H1 (cell line): Measurements from ENCODE around the gene DOCK3. TPM values are rescaled to one million over a fixed set of nuclear protein-coding genes. Genes with fewer than 3 reads are reported as not detected.

Experiments
- CTCF ChIA-PET: fragments of 300-600 bp; sonication (Branson Sonifier 250); formaldehyde crosslinking; loops from one replicate; lab custom pipeline; 2021; ENCODE audit not compliant: partially characterized antibody; lab: Charles Lee
- POLR2A ChIA-PET: fragments of 300-600 bp; sonication (Branson Sonifier 250); formaldehyde crosslinking; loops from one replicate; lab custom pipeline; 2021; ENCODE audit warnings: inconsistent platforms; ENCODE audit not compliant: partially characterized antibody; lab: Charles Lee
- DNase-seq, 2 experiments: peaks; one replicate each; pipeline versions ENCODE4 v3.0.0 to v3.0.0-alpha.2; 2010 to 2022; ENCODE audit warnings: low spot score in 2 of 2, low read depth in 1 of 2, mixed read lengths in 1 of 2
- FAIRE-seq: peaks from 2 replicates; lab custom pipeline; 2011; peaks lifted over from hg19 to GRCh38; lab: Jason Lieb, UNC
- H2AFZ ChIP-seq: 2 replicates; pipeline ENCODE4 v1.8.1; 2012; ENCODE audit warnings: low read length, inconsistent platforms
- H2AK5ac ChIP-seq: 2 replicates; pipeline ENCODE4 v1.6.1; 2013; ENCODE audit warnings: low read depth, low read length
- H2BK120ac ChIP-seq: replicated peaks from 2 replicates; pipeline ENCODE3; 2013; ENCODE audit warnings: low read depth, low read length, inconsistent platforms
- H2BK12ac ChIP-seq: 2 replicates; pipeline ENCODE4 v1.6.1; 2013; ENCODE audit warnings: low read depth, low read length
- H2BK15ac ChIP-seq: 2 replicates; pipeline ENCODE4 v1.6.1; 2013; ENCODE audit warnings: low read length
- H2BK20ac ChIP-seq: 2 replicates; pipeline ENCODE4 v1.6.1; 2013; ENCODE audit warnings: low read length
- H2BK5ac ChIP-seq: 2 replicates; pipeline ENCODE4 v1.6.1; 2013; ENCODE audit warnings: low read depth, low read length
- H3K14ac ChIP-seq: 2 replicates; pipeline ENCODE4 v1.6.1; 2013; ENCODE audit warnings: inconsistent platforms; ENCODE audit not compliant: insufficient read length
- H3K18ac ChIP-seq: 2 replicates; pipeline ENCODE4 v1.6.1; 2013; ENCODE audit warnings: low read length; ENCODE audit errors: extremely low read depth
- H3K23ac ChIP-seq: 2 replicates; pipeline ENCODE4 v1.6.1; 2013; ENCODE audit warnings: inconsistent platforms; ENCODE audit not compliant: insufficient read length
- H3K23me2 ChIP-seq: 2 replicates; pipeline ENCODE4 v1.6.1; 2013; ENCODE audit warnings: low read depth, low read length
- H3K27ac ChIP-seq: 2 replicates; pipeline ENCODE4 v1.6.1; 2011; ENCODE audit warnings: low read depth, low read length, inconsistent platforms
- H3K27me3 ChIP-seq, 4 experiments: replicated peaks in 1 of 4; 1 replicate in 1 of 4; 2 replicates in 3 of 4; pipeline versions ENCODE4 v1.6.1 to v1.8.1; 2011 to 2013; ENCODE audit warnings: low read length in 3 of 4, mild to moderate bottlenecking in 3 of 4, inconsistent platforms in 2 of 4, mixed read lengths in 2 of 4, moderate library complexity in 1 of 4; ENCODE audit not compliant: control insufficient read depth in 3 of 4, insufficient read depth in 3 of 4; ENCODE audit errors: extremely low read depth in 1 of 4
- H3K36me3 ChIP-seq, 4 experiments: 2 replicates each; pipeline versions ENCODE4 v1.6.1 to v1.8.1; 2011 to 2013; ENCODE audit warnings: mild to moderate bottlenecking in 4 of 4, low read length in 3 of 4, moderate library complexity in 2 of 4, control low read depth in 1 of 4, inconsistent platforms in 1 of 4; ENCODE audit not compliant: insufficient read depth in 4 of 4, control insufficient read depth in 2 of 4
- H3K4ac ChIP-seq: replicated peaks from 2 replicates; pipeline ENCODE3; 2013; ENCODE audit warnings: low read length, low read depth, mixed read lengths, inconsistent platforms; ENCODE audit not compliant: insufficient read length
- H3K4me1 ChIP-seq, 4 experiments: replicated peaks in 1 of 4; 1 replicate in 1 of 4; 2 replicates in 3 of 4; pipeline versions ENCODE4 v1.6.1 to v1.8.1; 2011 to 2013; ENCODE audit warnings: low read length in 3 of 4, inconsistent platforms in 2 of 4, mixed read lengths in 1 of 4; ENCODE audit not compliant: insufficient read depth in 4 of 4, control insufficient read depth in 3 of 4
- H3K4me2 ChIP-seq, 2 experiments: 2 replicates each; pipeline versions ENCODE4 v1.6.1 to v1.8.1; 2011 to 2013; ENCODE audit warnings: low read depth in 2 of 2, low read length in 2 of 2, control low read depth in 1 of 2, inconsistent platforms in 1 of 2, mild to moderate bottlenecking in 1 of 2; ENCODE audit not compliant: insufficient read depth in 1 of 2
- H3K4me3 ChIP-seq, 4 experiments: fragments of 200-600, 300-600 bp in 1 of 4; sonication (generic), shearing (Covaris generic), sonication (Bioruptor Twin) in 1 of 4; 2 replicates each; pipeline versions ENCODE4 v1.5.1 to v1.8.1; 2011 to 2016; ENCODE audit warnings: low read length in 4 of 4, low read depth in 3 of 4, control low read depth in 2 of 4, inconsistent platforms in 2 of 4, mild to moderate bottlenecking in 2 of 4, mixed read lengths in 1 of 4, moderate library complexity in 1 of 4; ENCODE audit not compliant: insufficient read depth in 2 of 4; ENCODE audit errors: extremely low read depth in 1 of 4
- H3K56ac ChIP-seq: replicated peaks from 2 replicates; pipeline ENCODE3; 2013; ENCODE audit warnings: low read depth, mild to moderate bottlenecking, mixed read lengths, low read length, inconsistent platforms; ENCODE audit not compliant: insufficient read length
- H3K79me1 ChIP-seq: 2 replicates; pipeline ENCODE4 v1.6.1; 2013; ENCODE audit warnings: low read depth, low read length, control low read depth
- H3K79me2 ChIP-seq, 2 experiments: 2 replicates each; pipeline versions ENCODE4 v1.6.1 to v1.8.1; 2012 to 2013; ENCODE audit warnings: low read length in 2 of 2, mild to moderate bottlenecking in 2 of 2, inconsistent platforms in 1 of 2; ENCODE audit not compliant: insufficient read depth in 2 of 2, control insufficient read depth in 1 of 2
- H3K9ac ChIP-seq, 4 experiments: replicated peaks in 1 of 4; 1 replicate in 1 of 4; 2 replicates in 3 of 4; pipeline versions ENCODE4 v1.6.1 to v1.8.1; 2011 to 2013; ENCODE audit warnings: low read depth in 3 of 4, low read length in 3 of 4, control low read depth in 2 of 4, mild to moderate bottlenecking in 2 of 4, moderate library complexity in 2 of 4, inconsistent platforms in 1 of 4; ENCODE audit errors: extremely low read depth in 1 of 4
- H3K9me3 ChIP-seq, 2 experiments: 2 replicates each; pipeline versions ENCODE4 v1.6.1 to v1.8.1; 2012 to 2013; ENCODE audit warnings: mild to moderate bottlenecking in 2 of 2, moderate library complexity in 2 of 2, control low read depth in 1 of 2, inconsistent platforms in 1 of 2, low read depth in 1 of 2, low read length in 1 of 2, mixed read lengths in 1 of 2; ENCODE audit not compliant: insufficient read depth in 2 of 2
- H4K20me1 ChIP-seq, 2 experiments: replicated peaks in 1 of 2; 2 replicates each; pipeline versions ENCODE3 to v1.8.1; 2011 to 2013; ENCODE audit warnings: inconsistent platforms in 2 of 2, low read length in 2 of 2, mild to moderate bottlenecking in 1 of 2; ENCODE audit not compliant: insufficient read depth in 2 of 2, control insufficient read depth in 1 of 2
- H4K5ac ChIP-seq: 2 replicates; pipeline ENCODE4 v1.6.1; 2013; ENCODE audit warnings: low read length, low read depth, mixed read lengths, inconsistent platforms; ENCODE audit not compliant: insufficient read length
- H4K8ac ChIP-seq: 2 replicates; pipeline ENCODE4 v1.8.0; 2013; ENCODE audit warnings: mild to moderate bottlenecking, moderate library complexity, low read length, inconsistent platforms; ENCODE audit not compliant: insufficient read depth; ENCODE audit errors: extremely low read depth
- H4K91ac ChIP-seq: replicated peaks from 2 replicates; pipeline ENCODE3; 2013; ENCODE audit warnings: low read length, mixed read lengths, inconsistent platforms; ENCODE audit not compliant: insufficient read length
- SP1 ChIP-seq: IDR thresholded peaks from 2 replicates; pipeline ENCODE4 v1.6.1; 2011; ENCODE audit warnings: low read depth, low read length
- WGBS, 2 experiments: shearing (Covaris generic) in 1 of 2; methylation state at CpG; one replicate each; pipeline versions ENCODE4 v1.1.6 to v1.1.7; 2013 to 2015; ENCODE audit warnings: low lambda C conversion rate in 2 of 2, mixed read lengths in 2 of 2, inconsistent platforms in 1 of 2, low coverage in 1 of 2, missing lambda C conversion rate in 1 of 2; ENCODE audit not compliant: insufficient replicate concordance in 2 of 2, insufficient coverage in 1 of 2, insufficient read length in 1 of 2; ENCODE audit errors: extremely low coverage in 1 of 2, missing lambda C conversion rate in 1 of 2; 5-methylcytosine and 5-hydroxymethylcytosine counted together
- polyA plus RNA-seq, 7 experiments: library from polyadenylated mRNA; depleted of rRNA in 3 of 7; stranded (reverse) in 5 of 7; unstranded in 2 of 7; fragments of >200 nt in 5 of 7; fragments of 200-250 nt in 2 of 7; gene quantifications; 1 replicate in 5 of 7; 2 replicates in 1 of 7; 4 replicates in 1 of 7; pipeline versions ENCODE4 v1.2.1 to v1.2.3, GENCODE V29; 2011 to 2013; ENCODE audit warnings: missing spikeins in 2 of 7, mixed read lengths in 2 of 7
- total RNA-seq: library from RNA; stranded (reverse); fragmentation: NEBNext Ultra II Directional; extraction: Animal tissue kit (Norgen Biotek cat#: 25700); gene quantifications from 2 replicates; pipeline ENCODE4 v1.2.1, GENCODE V29; 2021

DOCK3 gene
- total and polyA plus RNA-seq, 2 of the 8 experiments (the other 6 are each of a cell fraction or from before 2014, with no cell fraction given) = 2.7 to 5.0 TPM

DNA sequence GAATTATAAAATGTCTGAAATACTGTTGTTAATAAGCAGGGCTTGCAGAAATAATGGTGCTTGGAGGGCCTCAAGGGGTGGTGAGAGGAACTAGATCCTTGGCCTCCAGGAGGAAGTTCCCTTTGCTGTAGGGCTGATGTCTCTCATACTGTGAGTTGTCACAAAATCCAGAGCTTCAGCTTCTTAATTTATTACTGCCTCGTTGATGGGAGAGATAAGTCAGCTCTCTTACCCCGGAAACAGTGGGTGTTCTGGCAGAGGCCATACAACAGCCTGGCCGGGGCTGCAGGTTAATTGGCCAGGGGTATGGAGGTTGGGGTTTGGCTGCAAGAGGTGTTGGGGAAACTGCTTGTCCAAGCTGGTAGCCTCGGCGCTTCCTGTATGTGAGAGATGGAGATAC, 42.3 kb upstream of the DOCK3 start:
- Histone ChIP-seq H3K4me3 (no peak overlapping the region), H2AFZ (no peak overlapping the region), H3K23me2 (0 out of 2 replicates have a peak, but pooled peaks cover 1% of the 10 kb centered on the region), H3K79me1 (peaks cover 6% of the 10 kb centered on the region; the same call in 1 of the 2 replicates), H2BK20ac (no peak overlapping the region), H2BK12ac (no peak overlapping the region), H4K8ac (no peak overlapping the region), H3K36me3 (no peaks in the 10 kb centered on the region), H2BK120ac (no peak overlapping the region), H3K27me3 (no peaks in the 10 kb centered on the region), H3K27ac (no peak overlapping the region), H3K79me2 (peaks cover 0 to 33% of the 10 kb centered on the region in 2 experiments; a peak in 1 of 4 replicates), H3K18ac (no peak overlapping the region), H4K91ac (no peak overlapping the region), H3K56ac (no peak overlapping the region), H2BK15ac (no peak overlapping the region), H3K14ac (no peak overlapping the region), H2BK5ac (no peak overlapping the region), H3K4ac (no peak overlapping the region), H3K9me3 (no peaks in the 10 kb centered on the region), H3K9ac (no peak overlapping the region), H3K4me2 (no peak overlapping the region), H3K4me1 (peaks cover 4 to 16% (median 8%) of the 10 kb centered on the region in 4 experiments), H4K5ac (no peak overlapping the region), H4K20me1 (peaks cover 0 to 14% of the 10 kb centered on the region in 2 experiments), H3K23ac (no peak overlapping the region), H2AK5ac (no peak overlapping the region)
- no peak for DNase-seq
- FAIRE-seq = no peak
- ChIA-PET CTCF (interaction anchor here (0.9 to 63.8 kb wide), 6 partner anchors 11 to 347 kb away, joined by 3 to 1262 read pairs (median 433); partner anchors contain the start of genes C3orf18, CISH, DOCK3 and HEMK1), POLR2A (interaction anchor here (2.8 kb wide), 1 partner anchor 20 kb away, joined by 9 read pairs; no protein-coding TSS in a partner anchor)
- no peak for TF ChIP-seq SP1
- WGBS, 2 experiments = 84% methylated on average over 5 of the region's 5 CpGs; no CpG with 5 or more reads in 1 of the 2 experiments
